GM12878 (cell line): ENCODE results near the gene KCNMB4.

Source experiments
- CREM ChIP-seq: IDR thresholded peaks from 2 replicates; pipeline ENCODE4 v1.6.1; 2014; ENCODE audit warnings: antibody characterized with exemption, low read depth
- DPF2 ChIP-seq: fragments of 450-650 bp; IDR thresholded peaks from 2 replicates; pipeline ENCODE4 v1.6.1; 2017; ENCODE audit warnings: mild to moderate bottlenecking
- JUND ChIP-seq: IDR thresholded peaks from 2 replicates; pipeline ENCODE4 v1.6.1; 2012; ENCODE audit warnings: low read depth, mild to moderate bottlenecking, low read length, improper control_type of control experiment, moderate library complexity
- NFIC ChIP-seq: IDR thresholded peaks from 2 replicates; pipeline ENCODE4 v1.6.1; 2012; ENCODE audit warnings: low read depth, mild to moderate bottlenecking, inconsistent platforms, low read length, moderate library complexity
- POLR2A ChIP-seq: IDR thresholded peaks from 2 replicates; pipeline ENCODE4 v1.6.1; 2011; ENCODE audit warnings: low read depth, mild to moderate bottlenecking, low read length
- POLR2AphosphoS5 ChIP-seq: IDR thresholded peaks from 2 replicates; pipeline ENCODE4 v1.6.1; 2011; ENCODE audit warnings: mild to moderate bottlenecking, low read length, inconsistent platforms
- RCOR1 ChIP-seq: conservative IDR thresholded peaks from 2 replicates; pipeline ENCODE4 v1.6.1; 2012; ENCODE audit warnings: low read depth, low read length, improper control_type of control experiment
- SP1 ChIP-seq: IDR thresholded peaks from one replicate; pipeline ENCODE4 v1.6.1; 2011; ENCODE audit warnings: low read depth, low read length
- SUPT20H ChIP-seq: IDR thresholded peaks from 2 replicates; pipeline ENCODE4 v1.6.1; 2011; ENCODE audit warnings: low read depth, mild to moderate bottlenecking, low read length, moderate library complexity, borderline replicate concordance; ENCODE audit not compliant: control insufficient read depth
- TAF1 ChIP-seq: IDR thresholded peaks from 2 replicates; pipeline ENCODE4 v1.6.1; 2011; ENCODE audit warnings: mild to moderate bottlenecking, low read depth, low read length, borderline replicate concordance
- TCF3 ChIP-seq: IDR thresholded peaks from 2 replicates; pipeline ENCODE4 v1.6.1; 2012; ENCODE audit warnings: low read depth, mild to moderate bottlenecking, low read length, borderline replicate concordance; ENCODE audit not compliant: insufficient read depth
- TF ChIP-seq, protein P1 (sequence below), 3 experiments: IDR thresholded peaks in 2 of 3; conservative IDR thresholded peaks in 1 of 3; 2 replicates each; pipeline ENCODE4 v1.5.1; 2011; ENCODE audit warnings: low read depth in 3 of 3, low read length in 3 of 3, mild to moderate bottlenecking in 3 of 3, control low read depth in 2 of 3, moderate library complexity in 2 of 3, inconsistent platforms in 1 of 3, mixed read lengths in 1 of 3; ENCODE audit not compliant: control insufficient read depth in 2 of 3, insufficient read depth in 1 of 3; ENCODE audit errors: extremely low read depth in 1 of 3

DNA sequence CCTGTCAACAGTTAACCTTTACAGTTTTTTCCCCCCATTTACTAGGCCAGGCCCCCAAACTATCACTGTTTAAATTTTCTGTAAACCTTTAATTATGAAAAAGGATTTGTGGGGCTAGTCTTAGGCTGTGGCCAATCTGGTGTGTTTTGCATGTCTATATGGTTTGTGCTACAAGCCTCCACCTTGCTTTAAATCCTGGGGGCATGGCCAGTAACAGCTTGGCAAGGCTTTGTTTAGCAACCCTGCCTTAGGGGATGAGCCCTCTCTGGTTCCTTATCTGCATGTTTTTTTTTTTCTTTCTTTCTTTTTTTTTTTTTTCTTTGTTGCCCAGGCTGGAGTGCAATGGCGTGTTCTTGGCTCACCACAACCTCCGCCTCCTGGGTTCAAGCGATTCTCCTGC, 102.7 kb downstream of the KCNMB4 start:
- TF ChIP-seq TCF3 (no peak), RCOR1 (no peak), DPF2 (no peak), SP1 (no peak), POLR2A (no peak), JUND (no peak), POLR2AphosphoS5 (no peak), TAF1 (no peak), NFIC (no peak), CREM (no peak), SUPT20H (no peak)
- TF ChIP-seq, protein P1, sequence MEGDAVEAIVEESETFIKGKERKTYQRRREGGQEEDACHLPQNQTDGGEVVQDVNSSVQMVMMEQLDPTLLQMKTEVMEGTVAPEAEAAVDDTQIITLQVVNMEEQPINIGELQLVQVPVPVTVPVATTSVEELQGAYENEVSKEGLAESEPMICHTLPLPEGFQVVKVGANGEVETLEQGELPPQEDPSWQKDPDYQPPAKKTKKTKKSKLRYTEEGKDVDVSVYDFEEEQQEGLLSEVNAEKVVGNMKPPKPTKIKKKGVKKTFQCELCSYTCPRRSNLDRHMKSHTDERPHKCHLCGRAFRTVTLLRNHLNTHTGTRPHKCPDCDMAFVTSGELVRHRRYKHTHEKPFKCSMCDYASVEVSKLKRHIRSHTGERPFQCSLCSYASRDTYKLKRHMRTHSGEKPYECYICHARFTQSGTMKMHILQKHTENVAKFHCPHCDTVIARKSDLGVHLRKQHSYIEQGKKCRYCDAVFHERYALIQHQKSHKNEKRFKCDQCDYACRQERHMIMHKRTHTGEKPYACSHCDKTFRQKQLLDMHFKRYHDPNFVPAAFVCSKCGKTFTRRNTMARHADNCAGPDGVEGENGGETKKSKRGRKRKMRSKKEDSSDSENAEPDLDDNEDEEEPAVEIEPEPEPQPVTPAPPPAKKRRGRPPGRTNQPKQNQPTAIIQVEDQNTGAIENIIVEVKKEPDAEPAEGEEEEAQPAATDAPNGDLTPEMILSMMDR (IDR thresholded peaks at IDR 0.05 in 2 of 3, conservative IDR thresholded peaks at IDR 0.05 in 1 of 3; ENCODE audit: control insufficient read depth in 2 of 3, extremely low read depth in 1 of 3, insufficient read depth in 1 of 3, low read depth in 3 of 3, low read length in 3 of 3), result no peak
